ENCODE data around the gene CEMIP2. TPM values are rescaled to one million over a fixed set of nuclear protein-coding genes. Genes with fewer than 3 reads are reported as not detected.

CEMIP2 gene
- total and polyA plus RNA-seq, 8 donors, result 12.4 to 218 (median 59.8) TPM

GRCh38 chr9:71670121-71670520, 98.2 kb downstream of the CEMIP2 start:
- DNase-seq, result no peak
- H3K27me3 ChIP-seq, result no peaks in the 10 kb centered on the region
- no peak overlapping the region for H3K27ac ChIP-seq
- no peak overlapping the region for H3K4me3 ChIP-seq
- no peaks in the 10 kb centered on the region for H3K36me3 ChIP-seq
- H3K4me1 ChIP-seq, result peaks cover 0 to 8% (median 0%) of the 10 kb centered on the region in 4 donors
- H3K9me3 ChIP-seq, result no peaks in the 10 kb centered on the region
- no peak for TF ChIP-seq EP300 (IDR thresholded peaks at IDR 0.05)
- no peak for TF ChIP-seq POLR2AphosphoS5 (IDR thresholded peaks at IDR 0.05)
- TF ChIP-seq, protein P1, sequence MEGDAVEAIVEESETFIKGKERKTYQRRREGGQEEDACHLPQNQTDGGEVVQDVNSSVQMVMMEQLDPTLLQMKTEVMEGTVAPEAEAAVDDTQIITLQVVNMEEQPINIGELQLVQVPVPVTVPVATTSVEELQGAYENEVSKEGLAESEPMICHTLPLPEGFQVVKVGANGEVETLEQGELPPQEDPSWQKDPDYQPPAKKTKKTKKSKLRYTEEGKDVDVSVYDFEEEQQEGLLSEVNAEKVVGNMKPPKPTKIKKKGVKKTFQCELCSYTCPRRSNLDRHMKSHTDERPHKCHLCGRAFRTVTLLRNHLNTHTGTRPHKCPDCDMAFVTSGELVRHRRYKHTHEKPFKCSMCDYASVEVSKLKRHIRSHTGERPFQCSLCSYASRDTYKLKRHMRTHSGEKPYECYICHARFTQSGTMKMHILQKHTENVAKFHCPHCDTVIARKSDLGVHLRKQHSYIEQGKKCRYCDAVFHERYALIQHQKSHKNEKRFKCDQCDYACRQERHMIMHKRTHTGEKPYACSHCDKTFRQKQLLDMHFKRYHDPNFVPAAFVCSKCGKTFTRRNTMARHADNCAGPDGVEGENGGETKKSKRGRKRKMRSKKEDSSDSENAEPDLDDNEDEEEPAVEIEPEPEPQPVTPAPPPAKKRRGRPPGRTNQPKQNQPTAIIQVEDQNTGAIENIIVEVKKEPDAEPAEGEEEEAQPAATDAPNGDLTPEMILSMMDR (IDR thresholded peaks at IDR 0.05), result no peak
- no peak for TF ChIP-seq POLR2A (IDR thresholded peaks at IDR 0.05)
- intact Hi-C loops (cut with DNase I; ENCODE audit: low total_unique reads), result no loop called here
- 61 to 90% (median 78%) methylated on average over 1 of the region's 1 CpG; no CpG with 5 or more reads in 1 of the 5 donors for WGBS, 5 donors

- Histone ChIP-seq H3K9me3 (no peaks in the 10 kb centered on the region), H3K27me3 (no peaks in the 10 kb centered on the region), H3K4me3 (no peak overlapping the region), H3K36me3 (no peaks in the 10 kb centered on the region), H3K4me1 (peaks cover 0 to 8% (median 0%) of the 10 kb centered on the region in 4 donors), H3K27ac (no peak overlapping the region)
- intact Hi-C loops (cut with DNase I; ENCODE audit: low total_unique reads), result no loop called here
- DNase-seq, result no peak
- TF ChIP-seq POLR2A (IDR thresholded peaks at IDR 0.05) (no peak), EP300 (IDR thresholded peaks at IDR 0.05) (no peak), POLR2AphosphoS5 (IDR thresholded peaks at IDR 0.05) (no peak)
- TF ChIP-seq, protein P1 (IDR thresholded peaks at IDR 0.05), result no peak
- WGBS, 5 donors, result 74 to 81% (median 79%) methylated on average over 3 of the region's 3 CpGs
These were observed 98.9 kb downstream of the CEMIP2 start for GRCh38 chr9:71669284-71669995.

- peaks cover 0 to 8% (median 0%) of the 10 kb centered on the region in 4 donors for H3K4me1 ChIP-seq
- WGBS, 5 donors, result 87 to 98% (median 96%) methylated on average over 2 of the region's 2 CpGs
- TF ChIP-seq POLR2AphosphoS5 (IDR thresholded peaks at IDR 0.05) (no peak), EP300 (IDR thresholded peaks at IDR 0.05) (no peak), POLR2A (IDR thresholded peaks at IDR 0.05) (no peak)
- TF ChIP-seq, protein P1 (IDR thresholded peaks at IDR 0.05), result no peak
- DNase-seq, result no peak
- H3K4me3 ChIP-seq, result no peak overlapping the region
- no peak overlapping the region for H3K27ac ChIP-seq
- H3K27me3 ChIP-seq, result no peaks in the 10 kb centered on the region
- intact Hi-C loops (cut with DNase I; ENCODE audit: low total_unique reads), result no loop called here
- no peaks in the 10 kb centered on the region for H3K36me3 ChIP-seq
- H3K9me3 ChIP-seq, result no peaks in the 10 kb centered on the region
These were observed 99.6 kb downstream of the CEMIP2 start for GRCh38 chr9:71668717-71669116.

DNA sequence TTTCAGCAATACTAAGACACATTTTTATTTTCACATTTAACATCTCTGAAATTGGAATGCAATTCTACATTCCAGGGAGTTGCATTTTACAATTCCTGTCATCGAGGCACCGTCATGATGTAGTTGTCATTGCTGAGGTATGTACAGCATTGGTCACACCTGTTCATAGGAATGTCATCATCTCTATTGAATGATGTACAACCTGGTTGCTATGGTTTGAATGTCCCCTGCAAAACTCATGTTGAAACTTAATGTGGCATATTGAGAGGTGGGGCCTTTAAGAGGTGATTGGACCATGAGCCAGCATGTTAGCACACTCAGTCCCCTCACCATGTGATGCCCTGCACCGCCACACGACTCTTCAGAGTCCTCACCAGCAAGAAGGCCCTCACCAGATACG, 103.1 kb downstream of the CEMIP2 start:
- DNase-seq, result no peak
- no peaks in the 10 kb centered on the region for H3K9me3 ChIP-seq
- H3K27ac ChIP-seq, result no peak overlapping the region
- TF ChIP-seq, protein P1 (IDR thresholded peaks at IDR 0.05), result no peak
- TF ChIP-seq POLR2A (IDR thresholded peaks at IDR 0.05) (no peak), EP300 (IDR thresholded peaks at IDR 0.05) (no peak), POLR2AphosphoS5 (IDR thresholded peaks at IDR 0.05) (no peak)
- intact Hi-C loops (cut with DNase I; ENCODE audit: low total_unique reads), result no loop called here
- H3K4me1 ChIP-seq, result peaks cover 0 to 8% (median 0%) of the 10 kb centered on the region in 4 donors
- no peaks in the 10 kb centered on the region for H3K27me3 ChIP-seq
- H3K4me3 ChIP-seq, result no peak overlapping the region
- no peaks in the 10 kb centered on the region for H3K36me3 ChIP-seq
- 87 to 96% (median 93%) methylated on average over 5 of the region's 5 CpGs for WGBS, 5 donors
